MV-4-11 (cell line): Measurements from ENCODE around the gene MTMR6.

Experiments used
- DNase-seq: peaks from one replicate; lab custom pipeline; 2025; lab: John Stamatoyannopoulos, UW

The MTMR6 gene

GRCh38 chr13:25217023-25217885 is 70.0 kb downstream of the MTMR6 start:
- DNase-seq: no peak

- no peak for DNase-seq
Measured at GRCh38 chr13:25215253-25215575, 72.1 kb downstream of the MTMR6 start.

- DNase-seq: no peak
Measured at GRCh38 chr13:25214491-25215252, 72.6 kb downstream of the MTMR6 start.

GRCh38 chr13:25213715-25214114 is 73.6 kb downstream of the MTMR6 start:
- DNase-seq: no peak

GRCh38 chr13:25210842-25211569 is 76.3 kb downstream of the MTMR6 start:
- no peak for DNase-seq

- DNase-seq: no peak
Measured at GRCh38 chr13:25207291-25207810, 79.9 kb downstream of the MTMR6 start.

- DNase-seq: no peak
Measured at GRCh38 chr13:25204863-25205262, 82.4 kb downstream of the MTMR6 start.

- DNase-seq: no peak
Measured at GRCh38 chr13:25203127-25203740, 84.1 kb downstream of the MTMR6 start.

- no peak for DNase-seq
Measured at GRCh38 chr13:25200783-25201182, 86.5 kb downstream of the MTMR6 start.

- no peak for DNase-seq
Measured at GRCh38 chr13:25198647-25199046, 88.6 kb downstream of the MTMR6 start.

GRCh38 chr13:25196971-25197370 is 90.3 kb downstream of the MTMR6 start:
- DNase-seq: no peak
